ENCODE measurements around the gene UCN3. TPM values are rescaled to one million over a fixed set of nuclear protein-coding genes. Genes with fewer than 3 reads are reported as not detected.

The UCN3 gene
- total RNA-seq, 1 donor from 2014 or later: not detected

- no peak overlapping the region for H2AFZ ChIP-seq (replicated peaks)
- H3K27me3 Mint-ChIP-seq (ENCODE audit: insufficient read depth, low read depth): peaks cover 3% of the 10 kb centered on the region
- no peaks in the 10 kb centered on the region for H3K27me3 ChIP-seq
- no peak overlapping the region for H3K9ac ChIP-seq
- no peak overlapping the region for H3K4me3 ChIP-seq
- no peaks in the 10 kb centered on the region for H3K79me2 ChIP-seq (ENCODE audit: low read depth)
- no peak overlapping the region for H3K27ac ChIP-seq
- H3K4me1 Mint-ChIP-seq: no peaks in the 10 kb centered on the region
- H3K4me2 ChIP-seq: no peak overlapping the region
- H3K9me3 ChIP-seq (ENCODE audit: low read depth): no peaks in the 10 kb centered on the region
- H3K36me3 Mint-ChIP-seq: no peaks in the 10 kb centered on the region
- H3K36me3 ChIP-seq: no peaks in the 10 kb centered on the region
- H3F3A ChIP-seq (ENCODE audit: low read depth): no peaks in the 10 kb centered on the region
- H3K4me3 Mint-ChIP-seq: no peak overlapping the region
- TF ChIP-seq, protein P1, sequence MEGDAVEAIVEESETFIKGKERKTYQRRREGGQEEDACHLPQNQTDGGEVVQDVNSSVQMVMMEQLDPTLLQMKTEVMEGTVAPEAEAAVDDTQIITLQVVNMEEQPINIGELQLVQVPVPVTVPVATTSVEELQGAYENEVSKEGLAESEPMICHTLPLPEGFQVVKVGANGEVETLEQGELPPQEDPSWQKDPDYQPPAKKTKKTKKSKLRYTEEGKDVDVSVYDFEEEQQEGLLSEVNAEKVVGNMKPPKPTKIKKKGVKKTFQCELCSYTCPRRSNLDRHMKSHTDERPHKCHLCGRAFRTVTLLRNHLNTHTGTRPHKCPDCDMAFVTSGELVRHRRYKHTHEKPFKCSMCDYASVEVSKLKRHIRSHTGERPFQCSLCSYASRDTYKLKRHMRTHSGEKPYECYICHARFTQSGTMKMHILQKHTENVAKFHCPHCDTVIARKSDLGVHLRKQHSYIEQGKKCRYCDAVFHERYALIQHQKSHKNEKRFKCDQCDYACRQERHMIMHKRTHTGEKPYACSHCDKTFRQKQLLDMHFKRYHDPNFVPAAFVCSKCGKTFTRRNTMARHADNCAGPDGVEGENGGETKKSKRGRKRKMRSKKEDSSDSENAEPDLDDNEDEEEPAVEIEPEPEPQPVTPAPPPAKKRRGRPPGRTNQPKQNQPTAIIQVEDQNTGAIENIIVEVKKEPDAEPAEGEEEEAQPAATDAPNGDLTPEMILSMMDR (IDR thresholded peaks at IDR 0.05): no peak
- TF ChIP-seq EZH2phosphoT487 (IDR thresholded peaks at IDR 0.05) (no peak), EZH2 (IDR thresholded peaks at IDR 0.05) (no peak)
- H3K9me3 Mint-ChIP-seq: peaks cover 8% of the 10 kb centered on the region
- no peaks in the 10 kb centered on the region for H4K20me1 ChIP-seq (ENCODE audit: low read depth)
- no peaks in the 10 kb centered on the region for H3K4me1 ChIP-seq
- DNase-seq (ENCODE audit: low spot score): no peak
- no peak overlapping the region for H3K27ac Mint-ChIP-seq
Observed at GRCh38 chr10:5325076-5325475, 39.7 kb upstream of the UCN3 start.

DNA sequence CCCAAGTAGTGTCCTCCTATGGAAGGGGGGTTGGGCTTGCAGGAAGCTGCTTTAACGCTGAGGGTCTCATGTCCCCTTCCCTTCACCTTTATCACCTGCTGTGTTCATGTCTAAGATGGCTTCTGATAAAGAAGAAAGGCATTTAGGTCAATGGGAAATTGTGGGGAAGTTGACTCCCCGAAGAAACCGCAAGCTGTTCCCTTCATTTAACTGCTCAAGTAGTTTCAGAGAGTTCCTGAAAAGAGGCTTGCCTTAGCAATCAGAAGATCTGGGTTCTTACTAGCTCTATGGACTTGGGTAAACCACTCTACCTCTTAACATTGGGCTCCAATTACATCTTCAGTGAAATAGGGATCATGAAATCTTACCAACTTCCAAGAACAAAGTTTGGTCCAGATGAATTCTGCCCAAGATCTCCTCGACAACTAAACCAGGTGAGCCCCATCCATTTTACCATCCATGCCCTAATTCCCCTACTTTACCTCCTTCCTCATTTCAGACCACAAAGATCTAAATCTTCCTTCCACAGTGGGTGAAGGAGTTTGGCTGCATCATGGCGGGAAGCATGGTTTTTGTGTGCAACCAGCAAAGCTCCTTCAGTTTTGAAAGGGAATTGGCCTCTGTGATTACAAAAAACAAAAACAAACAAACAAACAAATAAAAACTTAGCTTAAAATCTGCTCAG is 30.4 kb upstream of the UCN3 start:
- H3K9ac ChIP-seq: no peak overlapping the region
- H3K9me3 ChIP-seq (ENCODE audit: low read depth): no peaks in the 10 kb centered on the region
- Mint-ChIP-seq H3K4me3 (no peak overlapping the region), H3K27ac (no peak overlapping the region), H3K36me3 (no peaks in the 10 kb centered on the region), H3K9me3 (peaks cover 4% of the 10 kb centered on the region), H3K27me3 (ENCODE audit: insufficient read depth, low read depth) (peaks cover 7% of the 10 kb centered on the region), H3K4me1 (no peaks in the 10 kb centered on the region)
- H3K4me3 ChIP-seq: no peak overlapping the region
- no peaks in the 10 kb centered on the region for H3K4me1 ChIP-seq
- no peaks in the 10 kb centered on the region for H3K79me2 ChIP-seq (ENCODE audit: low read depth)
- no peak overlapping the region for H2AFZ ChIP-seq (replicated peaks)
- no peaks in the 10 kb centered on the region for H3K27me3 ChIP-seq
- H3F3A ChIP-seq (ENCODE audit: low read depth): no peaks in the 10 kb centered on the region
- no peak overlapping the region for H3K4me2 ChIP-seq
- no peaks in the 10 kb centered on the region for H3K36me3 ChIP-seq
- no peak overlapping the region for H3K27ac ChIP-seq
- no peaks in the 10 kb centered on the region for H4K20me1 ChIP-seq (ENCODE audit: low read depth)
- DNase-seq (ENCODE audit: low spot score): no peak
- no peak for TF ChIP-seq EZH2phosphoT487 (IDR thresholded peaks at IDR 0.05)
- TF ChIP-seq, protein P1 (IDR thresholded peaks at IDR 0.05): no peak
- no peak for TF ChIP-seq EZH2 (IDR thresholded peaks at IDR 0.05)

DNA sequence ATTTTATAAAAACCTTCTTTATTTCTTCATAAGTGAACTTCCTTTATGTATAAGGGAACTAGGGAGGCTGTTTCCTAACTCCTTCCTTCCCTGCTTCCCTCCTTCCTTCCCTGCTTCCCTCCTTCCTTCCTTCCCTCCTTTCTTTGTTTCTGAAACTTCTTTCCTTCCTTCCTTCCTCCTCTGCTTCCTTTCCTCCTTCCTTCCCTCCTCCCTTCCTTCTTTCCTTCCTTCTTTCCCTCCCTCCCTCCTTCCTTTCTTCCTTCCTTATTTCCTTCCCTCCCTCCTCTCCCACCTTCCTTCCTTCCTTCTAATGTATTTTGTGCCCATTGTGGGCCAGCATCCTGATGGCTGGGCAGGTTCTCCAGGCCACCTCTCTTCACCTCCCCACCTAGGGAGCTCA is 26.8 kb upstream of the UCN3 start:
- Mint-ChIP-seq H3K4me3 (no peak overlapping the region), H3K27ac (no peak overlapping the region), H3K27me3 (ENCODE audit: insufficient read depth, low read depth) (peaks cover 7% of the 10 kb centered on the region), H3K9me3 (peaks cover 4% of the 10 kb centered on the region), H3K36me3 (no peaks in the 10 kb centered on the region), H3K4me1 (peaks cover 9% of the 10 kb centered on the region)
- Histone ChIP-seq H3K27ac (no peak overlapping the region), H3K4me1 (no peaks in the 10 kb centered on the region), H3K79me2 (ENCODE audit: low read depth) (no peaks in the 10 kb centered on the region), H3K9ac (no peak overlapping the region), H3F3A (ENCODE audit: low read depth) (no peaks in the 10 kb centered on the region), H3K4me3 (no peak overlapping the region), H2AFZ (replicated peaks) (no peak overlapping the region), H3K36me3 (no peaks in the 10 kb centered on the region), H3K4me2 (no peak overlapping the region), H3K9me3 (ENCODE audit: low read depth) (no peaks in the 10 kb centered on the region), H4K20me1 (ENCODE audit: low read depth) (no peaks in the 10 kb centered on the region), H3K27me3 (no peaks in the 10 kb centered on the region)
- DNase-seq (ENCODE audit: low spot score): no peak
- TF ChIP-seq, protein P1 (IDR thresholded peaks at IDR 0.05): no peak
- TF ChIP-seq EZH2phosphoT487 (IDR thresholded peaks at IDR 0.05) (no peak), EZH2 (IDR thresholded peaks at IDR 0.05) (no peak)
